Inferior parietal cortex (tissue), 1 donor: ENCODE data around the gene WIZ.
A peak's percentile ranks its signal among the peaks of the same experiment; 100 is the strongest.

ENCODE experiments used
- DNase-seq: peaks from one replicate; pipeline ENCODE4 v3.0.0-alpha.2; 2016; ENCODE audit errors: extremely low spot score

The WIZ gene

GRCh38 chr19:15443838-15444237 is 5.9 kb downstream of the WIZ start:
- no peak for DNase-seq

- no peak for DNase-seq
Observed at GRCh38 chr19:15443325-15443724, 6.4 kb downstream of the WIZ start.

GRCh38 chr19:15442142-15442920 is 7.4 kb downstream of the WIZ start:
- DNase-seq = no peak

DNA sequence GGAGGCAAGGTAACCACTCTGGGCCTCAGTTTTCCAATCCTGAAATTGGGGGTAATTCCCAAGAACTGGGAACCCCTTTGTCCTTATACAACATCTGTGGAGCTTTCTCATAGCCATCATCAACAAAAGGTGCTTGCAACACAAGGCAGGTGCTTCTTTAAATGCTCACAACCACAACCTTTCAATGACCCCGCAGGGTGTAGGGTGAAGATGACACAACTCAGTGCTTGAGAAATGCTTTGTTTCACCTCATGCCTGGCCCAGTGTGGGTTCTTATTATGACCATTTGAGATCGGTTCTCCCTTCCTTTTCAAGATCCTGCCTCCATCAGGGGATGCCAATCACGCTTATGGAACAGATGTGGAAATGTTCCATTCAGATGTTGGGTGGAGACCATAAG is 8.4 kb downstream of the WIZ start:
- DNase-seq = no peak

GRCh38 chr19:15439821-15440641 is 9.7 kb downstream of the WIZ start:
- DNase-seq = no peak

GRCh38 chr19:15439078-15439799 is 10.5 kb downstream of the WIZ start:
- DNase-seq = no peak

DNA sequence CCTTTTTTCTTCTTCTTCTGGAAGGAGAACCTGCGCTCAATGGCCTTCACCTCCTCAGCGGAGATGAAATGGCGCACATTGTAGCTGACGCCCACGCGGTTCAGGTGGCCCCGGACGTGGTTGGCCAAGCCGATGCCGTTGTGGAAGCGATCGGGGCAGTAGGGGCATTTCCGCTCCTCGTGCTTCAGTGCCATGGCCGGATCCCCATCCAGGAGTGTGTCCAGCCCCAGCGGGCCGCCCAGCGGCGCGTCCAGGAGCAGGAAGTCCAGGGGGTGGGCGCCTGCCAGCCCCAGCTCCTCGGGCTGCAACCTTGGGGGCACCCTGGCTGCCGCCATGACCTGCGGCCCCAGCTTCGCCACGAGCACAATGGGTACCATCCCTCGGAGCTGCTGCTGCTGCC is 11.2 kb downstream of the WIZ start:
- no peak for DNase-seq

GRCh38 chr19:15438124-15438496 is 11.6 kb downstream of the WIZ start:
- no peak for DNase-seq

GRCh38 chr19:15437355-15438123 is 12.2 kb downstream of the WIZ start:
- no peak for DNase-seq

- DNase-seq = no peak
Observed at GRCh38 chr19:15436826-15437110, 13.0 kb downstream of the WIZ start.

- DNase-seq = no peak
Observed at GRCh38 chr19:15436012-15436825, 13.5 kb downstream of the WIZ start.

- no peak for DNase-seq
Observed at GRCh38 chr19:15433519-15434069, 16.2 kb downstream of the WIZ start.

GRCh38 chr19:15432629-15433518 is 16.9 kb downstream of the WIZ start:
- peak; percentile 83 for DNase-seq

GRCh38 chr19:15432018-15432494 is 17.7 kb downstream of the WIZ start:
- DNase-seq = no peak

DNA sequence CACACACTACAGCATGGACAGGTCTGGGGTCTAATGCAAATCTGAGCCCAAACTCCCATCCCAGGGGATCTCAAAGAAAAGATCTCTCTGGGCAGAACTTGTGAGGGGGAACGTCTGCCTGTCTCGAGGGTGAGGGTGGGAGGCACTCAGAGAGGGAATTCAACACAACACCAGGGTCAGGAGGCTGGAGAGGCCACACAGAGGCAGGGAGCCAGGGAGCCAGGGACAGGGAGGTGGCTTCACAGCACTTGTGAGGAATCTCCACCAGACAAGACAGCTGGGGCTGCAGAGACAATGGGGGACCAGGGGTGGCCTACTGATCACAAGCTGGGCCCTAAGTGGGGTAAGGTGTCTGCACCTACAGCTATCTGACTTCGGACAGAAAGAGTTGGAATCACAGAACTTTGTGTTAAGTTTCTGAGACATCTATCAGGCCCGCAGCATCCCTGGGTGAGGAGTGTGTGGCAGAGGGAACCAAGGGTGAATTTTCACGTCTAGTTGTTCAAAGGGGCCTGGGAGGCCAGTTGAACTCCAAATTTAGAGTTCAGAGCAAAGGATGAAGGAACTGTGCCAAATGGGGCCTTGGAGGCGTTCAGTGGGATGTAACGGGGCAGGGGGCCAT is 18.2 kb downstream of the WIZ start:
- no peak for DNase-seq

- no peak for DNase-seq
Observed at GRCh38 chr19:15430526-15431120, 19.1 kb downstream of the WIZ start.

- no peak for DNase-seq
Observed at GRCh38 chr19:15429825-15430467, 19.8 kb downstream of the WIZ start.
